Occipital lobe (tissue), 2 donors: Measurements from ENCODE around the gene TMCC3. TPM values are rescaled to one million over a fixed set of nuclear protein-coding genes. Genes with fewer than 3 reads are reported as not detected.
"Not testable (repeated sequence)": the region's sequence is repeated elsewhere in the genome, so short reads cannot be mapped to it uniquely, and the experiment has no call there.

Experiments used
- DNase-seq: peaks from one replicate; lab custom pipeline; 2025; lab: John Stamatoyannopoulos, UW
- total RNA-seq: library from RNA; depleted of rRNA; stranded (reverse); fragments of >200 nt; gene quantifications from one replicate; pipeline ENCODE4 v1.2.3, GENCODE V29; 2014

The TMCC3 gene, protein sequence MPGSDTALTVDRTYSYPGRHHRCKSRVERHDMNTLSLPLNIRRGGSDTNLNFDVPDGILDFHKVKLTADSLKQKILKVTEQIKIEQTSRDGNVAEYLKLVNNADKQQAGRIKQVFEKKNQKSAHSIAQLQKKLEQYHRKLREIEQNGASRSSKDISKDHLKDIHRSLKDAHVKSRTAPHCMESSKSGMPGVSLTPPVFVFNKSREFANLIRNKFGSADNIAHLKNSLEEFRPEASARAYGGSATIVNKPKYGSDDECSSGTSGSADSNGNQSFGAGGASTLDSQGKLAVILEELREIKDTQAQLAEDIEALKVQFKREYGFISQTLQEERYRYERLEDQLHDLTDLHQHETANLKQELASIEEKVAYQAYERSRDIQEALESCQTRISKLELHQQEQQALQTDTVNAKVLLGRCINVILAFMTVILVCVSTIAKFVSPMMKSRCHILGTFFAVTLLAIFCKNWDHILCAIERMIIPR
- 8.7 TPM for total RNA-seq

DNA sequence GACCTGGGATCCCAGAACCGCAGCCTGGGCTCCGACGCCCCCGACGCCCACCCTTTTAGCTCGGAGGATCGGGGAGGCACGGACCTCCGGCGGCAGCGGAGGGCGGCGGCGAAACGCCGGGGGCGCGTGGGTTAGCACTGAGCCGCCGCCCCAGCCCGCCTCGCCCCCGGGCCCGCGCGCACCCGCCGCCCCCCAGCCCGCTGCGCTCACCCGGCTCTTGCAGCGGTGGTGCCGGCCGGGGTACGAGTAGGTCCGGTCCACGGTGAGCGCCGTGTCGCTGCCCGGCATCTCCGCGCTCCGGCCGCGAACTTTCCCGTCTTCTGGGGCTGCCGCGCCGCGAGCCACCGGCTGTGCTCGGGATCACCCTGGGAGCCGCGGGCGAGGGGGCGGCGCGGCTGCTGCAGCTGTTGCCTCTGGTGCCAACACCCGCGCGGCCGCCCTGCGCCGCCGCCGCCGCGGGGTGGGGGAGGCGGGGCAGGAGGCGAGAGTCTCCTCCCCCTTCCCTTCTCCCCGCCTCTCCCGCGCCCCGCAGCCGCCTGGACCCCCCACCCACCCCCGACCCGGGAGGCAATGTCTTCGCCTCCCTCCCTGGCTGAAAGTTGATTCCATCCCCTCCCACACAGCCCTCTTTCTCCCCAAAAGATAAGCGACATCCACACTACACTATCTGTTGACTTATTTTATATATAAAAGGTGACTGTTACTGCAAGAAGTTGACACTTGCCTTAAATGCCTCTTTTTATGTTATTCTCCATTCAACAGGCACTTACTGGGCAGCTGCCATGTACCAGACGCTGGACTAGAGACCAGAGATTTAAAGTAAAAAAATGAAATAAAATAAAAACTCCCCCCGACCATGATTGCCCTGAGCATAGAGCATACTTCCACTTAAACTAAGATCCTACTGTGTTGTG lies at the start of gene TMCC3:
TSS of gene TMCC3 (minus strand) at position 415 of the 914 bp plus-strand sequence. CDS start at position 288, 127 bp downstream.
- no peak for DNase-seq

DNA sequence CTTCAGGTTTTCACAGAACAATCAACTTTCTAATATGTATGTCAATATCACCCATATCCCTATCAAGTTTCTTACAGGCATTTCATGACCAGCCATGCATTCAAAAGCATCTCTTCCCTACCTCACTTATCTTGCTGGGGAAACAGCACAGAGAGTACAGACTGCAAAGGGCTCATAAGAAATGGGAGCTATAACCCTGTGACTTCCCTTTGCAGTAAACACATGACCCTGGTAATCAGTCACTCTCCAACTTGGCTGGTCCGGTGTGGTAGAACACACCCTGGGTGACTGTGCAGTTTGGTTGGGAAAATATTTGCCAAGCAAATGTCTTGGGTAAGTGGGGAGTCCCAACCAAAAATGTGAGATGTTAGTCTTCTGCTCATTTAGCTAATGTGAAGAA lies 49.4 kb upstream of the TMCC3 start:
- no peak for DNase-seq

DNA sequence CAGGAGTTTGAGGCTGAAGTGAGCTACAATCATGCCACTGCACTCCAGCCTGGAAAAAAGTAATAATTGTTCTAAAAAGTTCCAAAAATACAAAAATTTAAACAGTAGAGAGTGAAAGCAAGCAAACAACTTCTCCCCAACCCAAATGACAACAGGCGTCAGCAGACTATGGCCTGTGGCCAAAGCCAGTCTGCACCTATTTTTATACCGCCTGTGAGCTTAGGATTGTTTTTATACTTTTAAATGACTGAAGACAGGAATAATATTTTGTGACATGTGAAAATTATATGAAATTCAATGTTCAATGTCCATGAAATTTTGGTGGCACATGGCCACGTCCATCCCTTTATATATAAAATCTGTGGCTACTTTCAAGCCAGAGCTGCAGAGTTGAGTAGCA lies 48.2 kb upstream of the TMCC3 start:
- no peak for DNase-seq

- DNase-seq, result no peak
These were observed 47.3 kb upstream of the TMCC3 start for GRCh38 chr12:94697631-94698030.

DNA sequence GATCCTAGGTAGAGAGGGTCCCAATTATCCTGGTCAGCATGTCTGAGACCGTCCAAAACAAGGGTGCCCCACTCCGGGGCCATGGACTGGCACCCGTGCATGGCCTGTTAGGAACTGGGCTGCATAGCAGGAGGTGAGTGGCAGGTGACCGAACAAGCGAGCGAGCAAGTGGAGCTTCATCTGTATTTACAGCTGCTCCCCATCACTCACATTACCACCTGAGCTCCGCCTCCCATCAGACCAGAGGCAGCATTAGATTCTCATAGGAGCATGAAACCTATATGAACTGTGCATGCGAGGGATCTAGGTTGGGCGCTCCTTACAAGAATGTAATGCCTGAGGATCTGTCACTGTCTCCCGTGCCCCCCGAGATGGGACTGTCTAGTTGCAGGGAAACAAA lies 44.4 kb upstream of the TMCC3 start:
- DNase-seq, result no peak

DNA sequence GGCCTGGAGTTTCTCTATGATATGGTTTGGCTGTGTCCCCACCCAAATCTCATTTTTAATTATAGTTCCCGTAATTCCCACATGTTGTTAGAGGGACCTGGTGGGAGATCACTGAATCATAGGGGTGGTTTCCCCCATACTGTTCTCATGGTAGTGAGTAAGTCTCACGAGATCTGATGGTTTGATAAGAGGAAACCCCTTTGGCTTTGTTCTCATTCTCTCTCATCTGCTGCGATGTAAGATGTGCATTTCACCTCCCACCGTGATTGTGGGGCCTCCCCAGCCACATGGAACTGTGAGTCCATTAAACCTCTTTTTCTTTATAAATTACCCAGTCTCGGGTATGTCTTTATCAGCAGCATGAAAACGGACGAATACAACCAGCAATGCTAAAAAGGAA lies 42.5 kb upstream of the TMCC3 start:
- DNase-seq, result not testable (repeated sequence)

- no peak for DNase-seq
These were observed 39.9 kb upstream of the TMCC3 start for GRCh38 chr12:94690198-94690771.

DNA sequence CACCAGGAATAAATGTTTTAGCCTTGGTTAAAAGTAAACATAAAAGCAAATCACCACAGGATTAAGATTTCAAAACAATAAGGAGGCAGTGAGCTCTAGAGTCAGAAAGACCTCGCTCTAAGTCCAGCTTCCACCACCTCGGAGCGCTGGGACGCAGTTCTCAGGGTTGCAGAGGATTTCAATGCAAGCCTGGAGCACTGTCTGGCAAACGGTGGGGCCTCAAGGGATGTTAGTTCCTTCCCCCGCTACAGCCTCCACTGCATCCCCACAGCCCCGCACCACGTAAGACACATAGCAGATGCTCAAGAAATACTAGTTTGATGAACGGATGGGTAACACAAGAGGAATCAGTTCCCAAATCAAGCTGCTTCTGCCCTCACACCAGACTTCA lies 39.3 kb upstream of the TMCC3 start:
- DNase-seq, result no peak

DNA sequence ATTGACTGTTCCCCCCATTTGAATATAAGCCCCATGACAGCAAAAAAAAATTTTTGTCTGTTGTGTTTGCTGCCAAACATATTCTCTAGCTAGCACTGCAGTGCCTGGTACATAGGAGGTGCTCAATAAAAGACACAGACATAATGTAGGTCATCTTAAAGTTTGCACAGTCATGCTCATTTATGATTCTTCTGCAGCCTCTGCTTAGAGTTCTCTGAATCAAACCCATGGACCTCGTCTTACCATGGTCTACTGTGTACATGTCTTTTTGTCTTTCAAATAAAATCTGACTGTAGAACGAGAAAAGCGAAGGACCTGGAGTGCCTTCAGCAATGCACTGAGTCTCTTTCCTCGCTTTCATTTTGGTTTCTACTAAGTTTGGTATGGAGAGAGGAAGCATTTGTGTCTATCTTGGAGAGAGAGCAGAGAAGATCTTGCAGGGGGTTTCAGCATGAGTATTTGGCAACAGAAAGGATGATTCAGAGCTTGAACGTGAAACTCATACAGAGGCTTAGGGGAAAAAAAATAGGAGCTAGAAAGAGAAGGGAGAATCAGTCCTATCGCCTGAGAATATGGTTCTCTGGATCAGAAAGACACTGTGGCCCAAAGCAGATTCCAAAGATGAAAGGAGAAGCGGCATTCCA lies 38.8 kb upstream of the TMCC3 start:
- no peak for DNase-seq

DNA sequence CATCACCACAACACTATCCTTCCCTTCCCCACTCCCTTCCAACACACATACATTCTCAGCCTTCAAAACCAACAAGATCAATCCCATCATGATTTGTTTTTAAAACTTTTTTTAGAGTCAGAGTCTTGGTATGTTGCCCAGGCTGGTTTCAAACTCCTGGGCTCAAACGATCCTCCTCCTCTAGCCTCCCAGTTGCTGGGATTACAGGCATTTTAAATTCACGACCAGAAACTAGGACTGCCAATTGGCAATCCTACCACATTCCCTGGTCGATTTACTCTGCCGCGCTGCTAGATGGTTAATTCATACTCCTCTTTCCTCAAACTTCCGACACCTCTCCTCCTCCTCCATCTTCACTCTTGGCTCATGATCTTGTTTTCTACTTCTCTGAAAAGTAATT lies 37.5 kb upstream of the TMCC3 start:
- no peak for DNase-seq

DNA sequence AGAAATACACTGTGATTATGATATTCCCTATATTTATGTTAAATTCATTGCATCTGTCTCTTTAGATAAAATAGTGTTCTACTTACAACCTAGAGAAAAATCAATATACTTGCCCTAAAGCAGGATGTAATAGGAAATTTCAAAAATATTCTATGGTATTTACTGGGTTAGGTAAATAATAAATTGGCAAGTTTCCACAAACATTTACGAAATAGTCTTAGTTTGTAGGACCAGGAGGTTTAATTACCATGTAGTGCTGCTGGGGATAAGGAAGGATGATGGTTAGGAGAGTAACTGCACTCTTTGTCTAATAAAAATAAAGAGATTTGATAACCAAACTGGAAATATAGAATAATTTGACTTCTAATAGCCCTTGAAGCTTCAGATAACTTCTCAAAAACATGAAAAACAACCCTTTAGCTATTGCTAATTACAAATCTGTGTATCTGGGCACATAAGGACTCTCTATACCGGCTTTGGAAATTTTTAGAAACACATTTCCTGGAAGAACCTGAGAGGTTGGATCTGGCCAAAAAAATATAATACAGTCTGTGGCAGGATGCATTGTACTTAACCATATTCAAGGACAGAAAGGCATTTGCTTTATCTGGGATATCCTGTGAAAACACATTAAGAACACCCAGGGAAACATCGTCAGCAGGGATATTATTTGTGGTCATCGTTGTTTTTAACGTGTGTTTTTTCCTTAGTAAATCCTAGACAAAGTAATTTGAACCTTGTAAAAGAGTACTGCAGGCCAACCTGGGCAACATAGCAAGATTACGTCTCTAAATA lies 36.7 kb upstream of the TMCC3 start:
- DNase-seq, result no peak

DNA sequence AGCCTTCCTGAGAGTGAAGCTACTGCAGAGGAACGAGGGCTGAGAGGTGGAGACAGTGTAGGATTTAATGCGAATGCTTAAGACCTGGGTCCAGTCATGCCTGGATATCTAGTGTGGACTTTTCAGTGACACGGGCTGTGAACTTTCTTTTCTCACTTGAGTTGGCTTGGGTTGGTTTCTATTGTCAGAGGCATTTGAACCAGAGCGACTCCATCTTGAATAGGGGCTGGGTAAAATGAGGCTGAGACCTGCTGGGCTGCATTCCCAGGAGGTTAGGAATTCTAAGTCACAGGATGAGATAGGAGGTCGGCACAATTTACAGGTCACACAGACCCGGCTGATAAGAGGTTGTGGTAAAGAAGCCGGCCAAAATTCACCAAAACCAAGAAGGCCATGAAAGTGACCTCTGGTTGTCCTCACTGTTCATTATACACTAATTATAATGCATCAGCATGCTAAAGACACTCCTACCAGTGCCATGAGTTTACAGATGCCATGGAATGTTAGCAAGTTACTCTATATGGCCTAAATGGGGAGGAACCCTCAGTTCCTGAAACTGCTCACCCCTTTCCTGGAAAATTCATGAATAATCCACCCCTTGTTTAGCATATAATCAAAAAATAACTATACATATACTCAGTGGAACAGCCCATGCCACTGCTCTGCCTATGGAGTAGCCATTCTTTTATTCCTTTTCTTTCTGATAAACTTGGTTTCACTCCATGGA lies 34.2 kb upstream of the TMCC3 start:
- DNase-seq, result no peak

DNA sequence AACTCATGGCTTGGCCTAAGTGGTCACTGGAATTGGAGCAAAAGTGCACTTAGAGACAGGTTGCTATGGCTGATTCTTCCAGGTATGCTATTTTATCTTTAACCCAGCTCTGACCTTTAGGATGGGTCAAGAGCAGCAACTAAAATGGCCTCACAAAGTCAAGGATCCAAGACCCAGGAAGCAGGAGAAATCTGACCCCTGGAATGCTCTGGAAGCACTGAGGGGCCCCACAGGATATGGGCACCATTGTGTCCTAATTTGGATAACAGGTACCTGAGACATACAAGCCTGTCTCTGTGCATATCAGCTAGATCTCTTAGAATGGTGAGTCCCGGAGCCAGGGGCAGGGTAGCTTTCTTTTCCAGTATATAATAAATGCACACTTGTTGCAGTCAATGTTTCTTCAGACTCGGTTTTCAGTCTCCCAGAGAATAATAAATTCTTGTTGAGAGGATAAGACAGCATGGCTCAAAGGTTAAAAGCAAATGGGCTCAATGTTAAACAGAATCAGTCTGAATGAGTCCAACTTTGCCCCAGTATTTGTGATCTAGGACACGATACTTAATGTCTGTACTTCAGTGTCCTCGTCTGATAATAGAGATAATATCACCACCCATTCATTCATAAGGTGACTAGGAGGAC lies 29.3 kb upstream of the TMCC3 start:
- DNase-seq, result no peak

- DNase-seq, result no peak
These were observed 28.5 kb upstream of the TMCC3 start for GRCh38 chr12:94678849-94679248.

GRCh38 chr12:94678379-94678778 lies 28.0 kb upstream of the TMCC3 start:
- DNase-seq, result no peak

- no peak for DNase-seq
These were observed 27.4 kb upstream of the TMCC3 start for GRCh38 chr12:94677778-94678177.

DNA sequence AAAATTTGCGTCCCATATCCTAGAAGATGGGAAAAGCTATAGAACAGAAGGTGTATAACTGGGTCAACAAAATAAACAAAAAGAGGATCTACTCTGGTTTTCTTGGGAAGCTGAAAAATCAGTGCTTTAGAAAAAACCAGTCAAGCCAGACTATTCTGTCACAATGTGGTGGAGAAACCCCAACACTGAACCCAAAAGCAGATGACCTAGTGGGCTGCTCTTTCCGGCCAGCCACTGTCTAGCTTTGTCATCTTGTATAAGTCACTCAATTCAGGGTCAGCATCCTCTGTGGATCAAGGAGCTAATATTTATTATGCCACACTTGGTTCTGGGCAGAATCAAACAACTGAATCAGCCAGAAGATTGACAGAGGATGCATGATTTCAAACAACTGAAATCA lies 26.6 kb upstream of the TMCC3 start:
- no peak for DNase-seq

DNA sequence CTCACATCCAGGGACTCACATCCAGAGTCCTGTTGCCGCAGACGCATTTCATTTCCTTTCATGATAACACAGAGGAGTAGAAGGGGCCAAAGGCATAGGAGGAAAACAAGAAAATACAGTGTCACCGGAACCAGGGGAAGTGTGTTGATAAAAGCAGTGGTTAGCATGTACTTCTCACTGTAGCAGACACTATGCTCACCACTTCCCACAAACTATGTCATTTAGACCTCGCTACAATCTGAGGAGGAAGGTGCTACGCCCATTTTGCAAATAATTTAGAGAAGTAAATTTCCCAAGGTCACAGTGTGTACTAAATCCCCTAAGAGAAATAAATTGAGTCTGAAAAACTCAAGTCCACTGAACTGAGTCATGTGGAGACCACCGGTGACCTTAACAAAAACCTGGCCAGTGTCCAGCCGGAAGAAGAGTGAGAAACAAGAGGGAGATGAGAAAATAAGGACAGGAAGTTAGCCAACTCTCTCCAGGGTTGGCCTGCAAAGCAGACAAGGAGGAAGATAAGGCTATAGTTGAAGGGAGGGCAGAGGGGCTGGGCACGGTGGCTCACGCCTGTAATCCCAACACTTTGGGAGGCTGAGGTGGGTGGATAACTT lies 25.8 kb upstream of the TMCC3 start:
- DNase-seq, result no peak

- no peak for DNase-seq
These were observed 24.5 kb upstream of the TMCC3 start for GRCh38 chr12:94674835-94675234.
